Skin epidermis (tissue), 12 donors: ENCODE results near the gene ATF7IP2.
"Not testable (repeated sequence)": the region's sequence is repeated elsewhere in the genome, so short reads cannot be mapped to it uniquely, and the experiment has no call there.

ENCODE experiments used
- H3K27ac ChIP-seq, 21 experiments: fragments of 200-600 bp; sonication (generic) in 11 of 21; one replicate each; pipeline ENCODE4 v1.5.0; 2020; ENCODE audit warnings: mild to moderate bottlenecking in 3 of 21, inconsistent platforms in 2 of 21, moderate library complexity in 2 of 21
- H3K4me3 ChIP-seq, 7 experiments: fragments of 200-600 bp; sonication (generic) in 2 of 7; one replicate each; pipeline ENCODE4 v1.5.0; 2020; ENCODE audit warnings: inconsistent platforms in 2 of 7, mild to moderate bottlenecking in 2 of 7, moderate library complexity in 1 of 7

ATF7IP2 gene

GRCh38 chr16:10504404-10504885, 118.6 kb downstream of the ATF7IP2 start:
- H3K4me3 ChIP-seq, result no peak overlapping the region
- no peak overlapping the region for H3K27ac ChIP-seq

DNA sequence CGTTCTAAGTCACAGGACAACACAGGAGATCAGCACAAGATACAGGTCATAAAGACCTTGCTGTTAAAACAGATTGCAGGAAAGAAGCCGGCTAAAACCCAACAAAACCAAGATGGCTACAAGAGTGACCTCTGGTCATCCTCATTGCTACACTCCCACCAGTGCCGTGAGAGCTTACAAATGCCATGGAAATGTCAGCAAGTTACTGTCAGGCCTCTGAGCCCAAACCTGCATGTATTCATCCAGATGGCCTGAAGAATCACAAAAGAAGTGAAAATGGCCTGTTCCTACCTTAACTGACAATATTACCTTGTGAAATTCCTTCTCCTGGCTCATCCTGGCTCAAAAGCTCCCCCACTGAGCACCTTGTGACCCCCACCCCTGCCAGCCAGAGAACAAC, 119.4 kb downstream of the ATF7IP2 start:
- not testable (repeated sequence) for H3K27ac ChIP-seq, H3K4me3 ChIP-seq

GRCh38 chr16:10509534-10510025, 123.7 kb downstream of the ATF7IP2 start:
- H3K4me3 ChIP-seq, result no peak overlapping the region
- no peak overlapping the region for H3K27ac ChIP-seq

- H3K27ac ChIP-seq, result no peak overlapping the region
- H3K4me3 ChIP-seq, result no peak overlapping the region
Measured at GRCh38 chr16:10510279-10510678, 124.4 kb downstream of the ATF7IP2 start.

GRCh38 chr16:10511829-10512228, 126.0 kb downstream of the ATF7IP2 start:
- no peak overlapping the region for H3K4me3 ChIP-seq
- no peak overlapping the region for H3K27ac ChIP-seq

DNA sequence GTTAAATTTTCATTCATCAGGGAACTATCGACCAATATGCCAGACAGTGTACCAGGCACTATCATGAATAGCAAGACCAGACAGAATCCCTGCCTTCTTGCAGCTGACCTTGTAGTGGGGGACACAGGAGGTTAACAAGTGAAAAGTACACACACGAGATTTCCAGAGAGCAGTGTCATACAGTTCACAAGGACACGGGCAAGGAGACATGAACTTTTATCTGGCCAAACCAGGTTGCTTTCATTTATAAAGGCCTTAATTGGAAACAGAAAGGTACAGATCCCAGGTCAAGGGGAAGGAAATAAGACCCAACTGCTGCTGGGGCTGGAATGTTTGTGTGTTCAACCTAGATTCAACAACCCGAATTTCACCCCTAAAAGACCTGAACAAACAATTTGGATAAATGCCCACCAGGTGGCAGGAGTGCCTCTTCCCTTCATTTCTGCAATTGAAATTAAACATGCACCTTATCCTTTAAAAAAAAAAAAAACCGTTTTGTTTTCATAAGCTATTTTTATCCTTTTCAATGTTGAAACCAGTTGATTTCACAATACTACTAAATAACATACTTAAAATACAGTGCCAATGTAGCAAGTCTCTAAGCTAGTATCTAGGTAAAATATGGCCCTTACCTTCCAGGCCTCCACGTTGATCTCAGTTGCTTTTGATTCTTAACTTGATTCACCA, 128.7 kb downstream of the ATF7IP2 start:
- H3K4me3 ChIP-seq, result no peak overlapping the region
- peak overlapping the region in 2 of 21 experiments; percentile 0 to 20 for H3K27ac ChIP-seq

GRCh38 chr16:10517868-10518267, 132.0 kb downstream of the ATF7IP2 start:
- H3K4me3 ChIP-seq, result no peak overlapping the region
- no peak overlapping the region for H3K27ac ChIP-seq

DNA sequence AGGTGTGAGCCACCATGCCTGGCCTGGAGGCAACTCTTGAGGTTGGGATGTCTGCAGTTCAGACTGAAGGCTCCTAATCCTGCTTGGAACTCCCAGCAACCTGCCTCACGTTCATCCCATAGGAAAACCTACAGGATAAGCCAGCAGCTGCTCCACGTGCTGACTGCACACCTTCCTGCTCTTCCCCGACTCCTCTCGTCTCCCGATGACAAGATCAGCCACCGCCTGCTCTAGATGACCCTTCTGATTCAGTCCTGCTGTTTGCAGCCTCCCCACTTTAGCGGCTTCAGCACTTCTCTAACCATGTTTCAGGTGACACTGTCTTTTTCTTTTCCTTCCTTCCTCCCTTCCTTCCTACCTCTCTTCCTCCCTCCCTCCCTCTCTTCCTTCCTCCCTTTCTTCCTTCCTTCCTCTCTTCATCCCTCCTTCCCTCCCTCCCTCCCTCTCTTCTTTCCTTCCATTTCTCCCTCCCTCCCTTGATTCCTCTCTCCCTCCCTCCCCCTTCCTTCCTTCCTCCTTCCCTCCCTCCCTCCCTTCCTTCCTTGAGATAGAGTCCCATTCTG, 132.7 kb downstream of the ATF7IP2 start:
- H3K4me3 ChIP-seq, result no peak overlapping the region
- H3K27ac ChIP-seq, result no peak overlapping the region

- Histone ChIP-seq H3K4me3 (no peak overlapping the region), H3K27ac (no peak overlapping the region)
Measured at GRCh38 chr16:10519297-10519696, 133.4 kb downstream of the ATF7IP2 start.

- H3K27ac ChIP-seq, result no peak overlapping the region
- no peak overlapping the region for H3K4me3 ChIP-seq
Measured at GRCh38 chr16:10519929-10520868, 134.3 kb downstream of the ATF7IP2 start.

GRCh38 chr16:10520869-10521578, 135.2 kb downstream of the ATF7IP2 start:
- H3K27ac ChIP-seq, result no peak overlapping the region
- no peak overlapping the region for H3K4me3 ChIP-seq

DNA sequence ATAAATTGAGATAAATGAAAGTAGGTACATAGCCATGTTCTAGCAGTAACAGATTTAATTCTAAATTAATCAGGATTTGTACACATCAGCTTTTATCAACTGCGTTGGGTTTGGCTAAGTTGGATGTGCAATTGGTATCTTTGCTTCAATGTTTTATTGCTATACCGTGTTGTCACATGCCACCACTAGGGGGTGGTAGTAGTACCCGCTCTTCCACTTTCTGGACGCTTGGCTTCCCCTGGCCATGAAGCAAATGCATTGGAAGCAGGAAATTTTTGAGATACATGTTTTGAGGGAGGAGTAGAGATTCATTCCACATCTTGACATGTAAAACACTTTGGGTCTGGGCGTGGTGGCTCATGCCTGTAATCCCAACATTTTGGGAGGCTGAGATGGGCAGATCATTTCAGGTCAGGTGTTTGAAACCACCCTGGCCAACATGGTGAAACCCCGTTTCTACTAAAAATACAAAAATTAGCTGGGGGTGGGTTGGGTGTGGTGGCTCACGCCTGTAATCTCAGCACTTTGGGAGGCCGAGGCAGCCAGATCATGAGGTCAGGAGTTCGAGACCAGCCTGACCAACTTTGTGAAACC, 135.9 kb downstream of the ATF7IP2 start:
- Histone ChIP-seq H3K27ac (no peak overlapping the region), H3K4me3 (no peak overlapping the region)

- Histone ChIP-seq H3K4me3 (no peak overlapping the region), H3K27ac (no peak overlapping the region)
Measured at GRCh38 chr16:10522966-10523365, 137.1 kb downstream of the ATF7IP2 start.

DNA sequence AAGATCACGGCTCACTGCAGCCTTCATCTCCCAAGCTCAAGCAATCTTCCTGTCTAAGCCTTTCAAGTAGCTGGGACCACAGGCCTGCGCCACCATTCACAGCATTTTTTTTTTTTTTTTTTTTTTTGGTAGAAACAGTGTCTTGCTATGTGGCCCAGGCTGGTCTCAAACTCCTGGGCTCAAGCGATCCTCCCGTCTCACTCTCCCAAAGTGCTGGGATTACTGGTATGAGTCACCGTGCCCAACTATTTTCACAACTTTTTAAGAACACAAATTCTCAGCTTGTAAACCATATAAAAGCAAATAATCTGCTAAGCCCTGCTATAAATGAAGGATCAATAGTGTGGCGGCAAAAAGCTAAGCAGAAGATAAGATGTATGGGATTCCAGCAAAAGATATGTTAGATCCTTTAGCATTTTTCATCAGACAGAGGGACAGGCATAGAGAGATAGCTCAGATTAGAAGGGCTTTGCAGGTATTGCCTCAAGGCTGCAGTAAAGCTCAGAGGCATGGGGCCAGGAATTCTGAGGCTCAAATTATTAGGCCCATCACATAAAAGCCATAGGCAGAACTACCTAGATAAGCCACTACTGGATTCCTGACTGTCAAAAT, 139.5 kb downstream of the ATF7IP2 start:
- Histone ChIP-seq H3K27ac (no peak overlapping the region), H3K4me3 (no peak overlapping the region)

GRCh38 chr16:10526962-10527361, 141.1 kb downstream of the ATF7IP2 start:
- Histone ChIP-seq H3K4me3 (no peak overlapping the region), H3K27ac (no peak overlapping the region)

GRCh38 chr16:10528635-10529034, 142.8 kb downstream of the ATF7IP2 start:
- Histone ChIP-seq H3K4me3 (no peak overlapping the region), H3K27ac (no peak overlapping the region)

DNA sequence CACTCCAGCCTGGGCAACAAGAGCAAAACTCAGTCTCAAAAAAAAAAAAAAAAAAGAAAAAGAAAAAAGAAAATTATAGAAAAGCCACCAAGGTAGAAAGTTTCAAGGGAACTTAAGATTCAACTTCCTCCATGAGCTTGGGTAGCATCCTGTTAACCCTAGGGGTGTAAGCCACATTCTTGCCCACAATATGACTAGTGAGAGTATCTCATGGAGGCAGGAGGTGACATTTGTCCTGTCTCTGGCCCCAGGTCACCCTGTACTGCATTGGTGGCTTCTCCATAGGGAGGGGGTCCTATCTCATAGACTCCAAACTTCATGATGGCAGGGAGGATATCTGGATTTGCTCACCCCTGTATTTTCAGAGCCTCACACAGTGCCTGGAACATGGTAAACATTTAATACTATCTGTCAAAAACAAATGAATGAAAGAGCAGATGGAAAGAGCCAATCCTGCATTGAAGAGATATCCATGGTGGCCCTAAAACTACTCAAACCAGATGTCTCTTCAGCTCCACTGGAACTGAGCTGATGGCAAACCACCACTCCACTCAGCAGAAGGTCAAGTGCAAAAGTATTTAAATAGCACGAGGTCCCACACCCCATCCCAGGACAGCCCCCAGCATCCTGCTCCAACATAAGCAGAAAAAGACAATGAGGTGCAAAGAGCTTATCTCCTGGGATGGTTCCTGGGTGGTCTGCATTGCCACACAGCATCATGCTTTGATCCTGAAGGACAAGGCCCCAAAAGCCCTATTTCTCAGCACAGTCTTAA, 144.2 kb downstream of the ATF7IP2 start:
- H3K27ac ChIP-seq, result no peak overlapping the region

GRCh38 chr16:10530685-10531084, 144.8 kb downstream of the ATF7IP2 start:
- Histone ChIP-seq H3K27ac (no peak overlapping the region), H3K4me3 (no peak overlapping the region)

More for the DNA sequence above, 144.2 kb downstream of the ATF7IP2 start:
- no peak overlapping the region for H3K4me3 ChIP-seq
